GM10266 (cell line): Measurements from ENCODE around the gene ADORA1.

Source experiments
- DNase-seq: peaks from one replicate; pipeline ENCODE4 v3.0.0; 2012; ENCODE audit errors: extremely low spot score
- CTCF ChIP-seq: IDR thresholded peaks from 2 replicates; pipeline ENCODE4 v1.5.1; 2012; ENCODE audit warnings: mild to moderate bottlenecking, low read depth; ENCODE audit not compliant: control insufficient read depth, insufficient read depth; ENCODE audit errors: missing control alignments

The ADORA1 gene

GRCh38 chr1:203126151-203126865 lies 1.2 kb upstream of the ADORA1 start:
- no peak for TF ChIP-seq CTCF
- DNase-seq = no peak

GRCh38 chr1:203126866-203127665 lies 460 bp upstream of the ADORA1 start:
- TF ChIP-seq CTCF = no peak

DNA sequence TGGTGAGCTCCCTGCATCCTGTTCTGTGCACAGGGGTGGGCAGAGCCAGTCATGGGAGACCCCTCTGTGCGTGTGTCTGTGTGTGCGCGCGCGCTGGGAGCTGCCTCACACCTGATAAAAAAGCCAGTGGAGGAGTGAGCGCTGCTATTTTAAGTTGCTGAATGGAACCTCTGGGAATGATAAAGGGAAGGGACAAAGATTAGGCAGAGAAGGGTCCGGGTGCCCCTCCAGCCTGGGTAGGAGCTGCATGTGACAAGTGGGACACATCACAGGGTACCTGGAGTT lies 847 bp downstream of the ADORA1 start:
- no peak for TF ChIP-seq CTCF
- no peak for DNase-seq

More at GRCh38 chr1:203126866-203127665, 460 bp upstream of the ADORA1 start:
- no peak for DNase-seq

GRCh38 chr1:203128716-203129500 lies 1.4 kb downstream of the ADORA1 start:
- DNase-seq = no peak
- TF ChIP-seq CTCF = no peak

GRCh38 chr1:203129501-203130231 lies 2.1 kb downstream of the ADORA1 start:
- no peak for DNase-seq
- TF ChIP-seq CTCF = no peak

DNA sequence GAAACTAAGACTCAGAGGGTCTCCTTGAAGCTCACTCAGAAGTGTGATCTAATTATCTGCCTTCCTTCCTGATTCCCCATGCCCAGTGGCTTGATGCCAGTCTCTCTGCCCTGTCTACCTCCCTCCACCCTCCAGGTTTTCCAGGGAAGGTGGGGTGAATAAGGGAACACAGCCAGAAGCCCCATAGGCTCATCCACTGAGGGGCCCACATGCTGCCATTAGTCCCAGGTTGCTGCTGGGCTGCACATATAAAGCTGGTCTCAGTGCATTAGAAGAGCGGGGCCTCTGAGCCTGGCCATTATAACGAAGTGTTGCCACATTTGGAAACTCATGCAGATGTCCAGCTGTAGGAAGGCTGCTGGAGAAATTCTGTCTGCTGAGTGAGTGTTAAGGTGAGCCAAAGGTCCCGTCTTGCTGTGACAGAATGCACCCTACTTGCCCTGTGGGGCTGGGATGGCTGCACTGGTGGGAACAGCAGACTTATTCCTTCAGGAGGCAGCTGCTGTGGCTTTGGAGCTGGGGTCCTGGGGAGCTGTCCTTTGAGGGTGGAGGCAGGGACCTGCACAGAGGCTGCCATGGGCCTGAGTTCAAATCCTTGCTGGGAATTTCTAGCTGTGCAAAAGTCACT lies 2.9 kb downstream of the ADORA1 start:
- TF ChIP-seq CTCF = no peak
- no peak for DNase-seq
